ENCODE measurements around the gene KCNG4. TPM values are rescaled to one million over a fixed set of nuclear protein-coding genes. Genes with fewer than 3 reads are reported as not detected.
A peak's percentile ranks its signal among the peaks of the same experiment; 100 is the strongest.

The KCNG4 gene
- total RNA-seq, 1 donor from 2014 or later = not detected

DNA sequence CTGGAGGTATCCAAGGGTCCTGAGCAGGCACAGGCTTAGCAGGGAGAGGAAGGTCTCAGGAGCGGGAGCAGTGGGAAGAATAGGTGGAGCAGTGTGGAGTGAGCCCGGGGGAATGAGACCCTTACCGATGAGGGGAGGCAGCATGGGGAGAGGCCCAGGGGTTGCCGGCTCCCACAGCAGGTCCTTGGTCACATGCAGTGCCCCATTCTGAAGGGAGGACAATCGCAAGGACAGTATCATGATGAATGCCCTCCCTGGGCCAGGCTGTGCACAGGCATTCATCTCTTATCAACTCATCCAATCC, 56.3 kb downstream of the KCNG4 start:
- DNase-seq (ENCODE audit: low read depth in 2 of 2) = no peak

DNA sequence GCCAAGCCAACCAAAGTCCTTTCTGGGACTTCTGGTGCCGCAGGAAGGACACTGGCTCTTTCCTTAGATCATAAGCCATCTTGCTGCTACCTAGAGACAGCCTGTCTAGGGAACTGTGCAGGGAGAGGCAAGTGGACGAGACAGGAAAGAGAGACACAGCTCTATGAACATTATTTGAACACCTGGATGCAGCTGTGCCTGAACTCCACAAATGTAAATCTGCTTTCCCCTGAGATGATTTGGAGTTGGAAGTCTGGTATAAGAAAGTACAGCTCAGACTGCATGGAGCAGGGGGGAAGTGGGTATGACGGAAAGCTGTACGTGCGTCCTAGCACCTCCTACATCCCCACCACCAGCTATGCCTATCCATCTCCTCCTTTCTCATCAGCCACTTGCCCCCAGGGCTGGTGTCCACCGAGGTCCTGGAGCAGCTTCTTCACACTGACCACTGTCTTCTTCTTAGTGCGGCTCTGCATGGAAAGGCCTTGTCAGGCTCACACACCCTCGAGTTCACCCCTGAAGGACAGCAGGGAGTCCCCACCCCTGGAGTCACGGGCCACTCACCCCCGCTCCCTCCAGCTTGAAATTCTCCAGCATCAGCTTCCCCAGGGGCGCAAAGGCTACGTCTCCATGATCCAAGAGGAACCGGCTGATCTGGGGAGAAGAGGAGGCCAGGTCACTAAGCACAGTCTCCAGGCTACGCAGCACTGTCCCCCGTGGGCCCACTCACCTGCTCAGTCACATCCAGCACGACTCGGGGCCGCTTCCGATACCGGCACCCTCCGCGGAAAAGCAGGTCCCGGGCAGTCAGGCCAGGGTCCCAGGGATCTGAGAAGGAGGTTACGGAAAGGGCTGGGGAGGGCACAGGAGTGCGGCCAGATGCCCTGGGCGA, 56.9 kb downstream of the KCNG4 start:
- no peak for DNase-seq (ENCODE audit: low read depth in 2 of 2)

DNA sequence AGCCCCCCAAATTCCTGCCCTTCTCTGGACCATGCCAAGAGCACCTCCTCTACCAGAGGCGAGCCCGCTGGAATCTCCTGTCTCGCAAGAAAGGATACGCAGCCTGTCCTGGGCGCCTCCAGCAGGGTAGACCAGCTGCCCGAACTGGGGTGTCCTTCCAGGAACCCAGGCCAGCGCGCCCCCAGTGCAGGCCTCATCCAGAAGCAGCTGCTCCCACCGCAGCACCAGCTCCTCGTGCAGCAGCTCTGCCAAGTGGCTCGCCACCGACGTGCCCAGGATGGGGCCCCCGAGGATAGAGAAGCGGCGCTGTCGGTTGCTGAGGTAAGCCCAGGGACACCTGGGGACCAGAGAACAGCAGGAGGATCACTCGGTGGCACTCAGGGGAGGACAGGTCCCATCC, 57.7 kb downstream of the KCNG4 start:
- DNase-seq (ENCODE audit: low read depth in 2 of 2) = no peak

DNA sequence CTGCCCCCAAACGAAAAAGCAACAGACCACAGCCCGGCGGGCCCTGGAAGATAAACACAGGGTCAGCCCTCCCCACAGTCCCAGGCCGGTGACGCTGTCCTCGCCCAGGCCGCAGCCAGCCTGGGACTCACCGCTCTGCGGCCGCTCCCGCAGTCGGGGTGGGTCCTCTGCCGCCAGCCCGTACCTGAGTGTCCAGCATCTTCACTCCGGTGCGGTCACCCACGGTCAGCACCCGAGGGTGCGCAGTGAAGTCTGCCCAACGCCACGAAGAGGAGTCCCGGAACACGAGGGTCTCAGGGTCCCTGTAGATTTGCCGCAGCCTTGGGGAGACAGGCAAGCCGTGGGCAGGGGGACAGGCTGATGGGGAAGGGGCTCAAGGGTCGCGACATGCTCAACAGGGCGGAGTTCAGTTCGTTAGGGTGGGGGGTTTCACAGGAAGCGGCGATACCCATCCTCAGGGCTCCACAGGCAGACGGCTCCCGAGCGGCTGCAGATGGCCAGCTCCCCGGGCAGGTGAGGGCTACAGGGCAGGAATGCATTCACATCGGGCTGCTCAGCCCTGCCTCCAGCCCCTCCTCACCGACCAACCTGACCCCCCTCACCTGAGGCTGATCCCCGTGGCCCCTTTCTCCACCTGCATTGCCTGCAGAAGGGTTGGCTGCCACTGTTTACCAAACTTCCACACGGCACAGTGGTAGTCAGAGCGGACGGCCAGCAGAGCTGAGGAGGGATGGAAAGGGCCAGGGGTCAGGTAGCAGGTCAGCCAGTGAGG, 58.5 kb downstream of the KCNG4 start:
- DNase-seq (ENCODE audit: low read depth in 2 of 2) = no peak

DNA sequence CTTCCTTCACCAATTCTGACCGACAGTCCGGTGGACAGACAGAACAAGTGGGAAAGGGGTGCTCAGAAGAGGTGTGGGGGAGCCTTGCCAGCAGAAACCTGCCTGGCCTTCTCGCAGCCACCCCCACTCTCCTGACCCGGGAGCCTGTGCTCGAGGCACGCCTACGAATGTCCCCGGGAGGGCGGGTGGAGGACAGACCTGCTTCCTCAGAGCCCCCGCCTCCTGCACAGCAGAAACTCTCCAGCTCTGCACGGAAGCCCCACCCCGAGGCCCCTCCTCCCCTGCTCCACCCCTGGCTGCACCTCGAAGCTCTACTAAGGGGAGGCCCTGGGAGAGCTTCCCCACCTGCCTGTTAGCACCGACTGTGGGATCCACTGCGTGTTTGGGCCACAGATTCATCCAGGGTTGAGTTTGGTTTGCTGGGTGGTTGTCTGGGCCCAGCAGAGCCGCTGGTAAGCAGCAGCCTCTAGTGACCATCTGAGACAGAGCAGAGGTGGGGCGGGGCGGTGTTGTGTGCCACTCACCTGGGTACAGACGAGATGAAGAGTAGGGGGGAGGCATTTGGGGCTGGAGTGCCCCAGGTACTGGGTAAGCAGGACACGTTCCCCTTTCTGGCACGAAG, 59.2 kb downstream of the KCNG4 start:
- no peak for DNase-seq (ENCODE audit: low read depth in 2 of 2)

DNA sequence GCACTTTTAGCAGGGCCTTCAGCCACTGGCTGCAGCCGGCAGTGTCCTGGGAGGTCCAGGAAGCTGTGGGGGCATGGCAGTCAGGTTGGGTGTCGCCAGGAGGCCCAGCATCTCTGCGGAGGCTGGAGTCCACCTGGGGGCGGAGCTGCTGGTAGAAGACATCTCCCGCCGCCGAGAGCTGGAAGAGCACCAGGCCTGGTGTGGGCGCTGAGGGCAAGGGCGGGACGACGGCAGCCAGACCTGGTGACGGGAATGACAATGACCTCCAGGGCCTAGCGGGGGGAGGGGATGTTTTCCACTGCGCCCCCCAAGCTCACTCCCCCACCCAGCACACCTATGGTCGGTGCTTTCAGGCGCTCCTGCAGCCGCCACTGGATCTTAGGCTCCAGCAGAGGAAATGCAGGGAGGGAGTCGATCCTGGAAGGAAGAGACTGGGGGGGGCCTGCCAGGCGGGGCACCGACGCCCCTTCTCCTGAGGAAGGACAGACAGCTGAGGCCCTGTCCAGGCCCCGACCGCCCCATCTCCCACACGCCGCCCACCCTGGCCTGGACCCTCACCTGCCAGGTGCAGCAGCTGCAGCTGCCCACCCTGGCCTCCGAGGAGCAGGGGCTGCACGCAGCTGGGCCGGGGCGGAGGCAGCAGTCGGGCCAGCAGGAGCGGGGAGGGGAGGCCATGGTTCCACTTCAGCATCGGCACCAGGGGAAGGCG, 60.0 kb downstream of the KCNG4 start:
- no peak for DNase-seq (ENCODE audit: low read depth in 2 of 2)

DNA sequence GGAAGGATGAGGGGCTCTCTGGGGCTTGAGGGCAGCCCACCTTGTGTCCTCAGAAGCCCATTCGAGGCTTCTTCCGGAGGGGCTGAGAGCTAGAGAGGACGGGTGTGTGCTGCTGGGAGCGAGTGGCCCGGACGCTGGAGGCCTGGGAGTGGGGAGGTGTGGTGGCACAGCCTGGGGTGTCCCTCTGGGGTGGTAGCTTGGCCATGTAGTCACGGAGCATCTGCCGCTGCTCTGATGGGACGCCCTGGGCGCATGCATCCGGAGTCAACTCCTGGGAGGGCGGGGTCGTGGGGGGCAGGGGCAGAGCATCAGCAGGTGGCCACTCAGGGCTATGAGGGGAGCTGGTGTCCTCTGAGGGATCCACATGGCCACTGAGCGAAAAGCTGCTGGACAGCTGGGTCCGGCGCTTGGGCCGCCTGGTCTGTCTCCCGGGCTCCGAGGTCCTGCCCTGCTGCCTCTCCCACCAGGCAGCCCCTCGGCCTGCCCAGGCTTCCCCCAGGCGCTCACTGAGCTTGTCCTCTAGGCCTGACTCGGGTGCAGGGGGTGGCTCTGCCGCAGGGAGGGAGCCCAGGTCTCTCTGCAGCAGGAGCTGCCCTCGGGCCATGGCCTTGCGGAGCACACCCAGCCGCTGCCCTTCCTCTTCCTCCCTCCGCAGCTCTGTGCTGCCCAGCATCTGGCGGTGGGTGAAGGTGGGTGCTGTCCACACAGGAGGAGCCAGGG, 60.8 kb downstream of the KCNG4 start:
- no peak for DNase-seq (ENCODE audit: low read depth in 2 of 2)

DNA sequence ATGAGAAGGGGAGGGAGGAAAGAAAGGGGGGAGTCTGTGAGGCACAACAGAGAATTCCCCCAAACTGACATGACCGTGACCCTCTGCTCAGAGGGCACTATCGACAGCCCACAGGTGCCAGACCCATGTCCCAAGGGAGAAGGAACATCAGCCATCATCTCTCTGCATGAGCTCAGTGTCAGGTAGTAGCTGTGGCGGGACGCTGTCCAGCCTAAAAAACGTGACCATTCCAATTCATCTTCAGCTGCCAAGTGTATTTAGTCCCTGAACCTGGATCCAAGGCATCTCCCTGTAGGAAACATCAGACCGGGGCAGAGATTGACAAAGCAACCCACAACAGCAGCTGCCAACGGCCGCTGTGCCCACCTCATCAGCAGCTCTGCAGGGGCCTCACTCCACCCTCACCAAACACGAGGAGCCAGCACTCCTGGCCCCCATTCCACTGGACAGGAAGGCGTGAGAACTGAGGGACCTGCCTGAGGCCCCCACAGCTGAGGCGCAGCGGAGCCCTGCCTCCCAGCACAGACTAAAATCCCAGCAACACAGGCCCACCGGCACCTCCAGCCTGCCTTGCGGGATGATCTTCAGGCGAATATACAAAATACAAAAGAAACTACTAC, 61.6 kb downstream of the KCNG4 start:
- no peak for DNase-seq (ENCODE audit: low read depth in 2 of 2)

DNA sequence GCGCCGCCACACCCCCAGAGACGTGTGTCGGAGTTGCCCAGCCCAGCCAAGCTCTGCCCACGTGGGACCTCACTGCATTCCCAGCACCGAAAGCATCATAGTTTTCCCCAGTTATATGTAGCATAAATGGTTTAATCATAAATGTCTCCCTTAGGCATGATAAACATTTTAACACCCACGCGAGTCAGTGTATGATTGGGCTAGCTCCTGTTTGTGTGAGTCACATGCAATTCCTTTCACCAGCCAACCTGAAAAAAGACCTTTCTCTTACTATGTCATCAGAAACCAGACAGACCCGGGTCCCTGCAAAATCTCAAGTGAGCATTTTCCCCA, 62.1 kb downstream of the KCNG4 start:
- DNase-seq (ENCODE audit: low read depth in 2 of 2) = peak in 1 of 2 donors; percentile 27

DNA sequence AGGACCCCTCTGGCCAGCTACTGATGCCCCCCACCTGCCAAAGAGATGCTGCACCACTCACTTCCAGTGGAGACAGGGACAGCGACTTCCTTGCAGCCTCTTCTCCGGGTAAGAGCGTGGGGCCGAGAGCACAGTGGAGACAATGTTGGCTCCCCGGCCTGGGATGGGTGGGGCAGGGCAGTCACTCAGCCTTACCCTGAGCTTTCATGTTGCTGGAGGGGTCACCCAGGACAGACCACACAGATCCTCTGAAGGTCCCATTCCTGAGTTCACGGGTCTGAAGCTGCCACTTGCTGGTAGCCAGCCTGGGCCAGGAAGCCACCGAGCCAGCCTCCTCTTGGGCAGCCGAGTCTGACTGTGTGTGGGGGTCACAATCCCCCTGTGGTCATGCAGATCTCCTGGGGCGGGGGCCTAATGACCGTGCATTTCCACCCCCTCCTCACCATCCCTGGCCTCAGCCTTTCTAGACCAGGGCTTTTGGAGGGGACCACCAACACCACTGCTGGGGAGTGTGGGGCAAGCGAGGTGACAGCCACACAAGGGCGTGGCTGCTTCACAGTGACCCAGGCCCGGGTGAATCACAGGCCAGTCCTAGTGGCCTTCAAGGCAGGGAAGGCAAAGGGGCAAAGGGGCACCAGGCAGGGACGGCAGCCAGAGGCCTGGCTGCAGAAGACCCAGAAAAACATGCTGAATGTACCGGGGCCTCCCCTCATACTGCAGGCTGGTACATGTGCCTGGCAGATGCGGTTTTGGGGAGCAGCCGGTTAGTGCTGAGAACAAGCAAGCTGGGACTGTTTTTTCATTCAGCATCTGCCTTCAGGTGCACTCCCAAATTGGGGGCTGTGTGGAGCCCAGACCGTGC, 63.4 kb downstream of the KCNG4 start:
- no peak for DNase-seq (ENCODE audit: low read depth in 2 of 2)

DNA sequence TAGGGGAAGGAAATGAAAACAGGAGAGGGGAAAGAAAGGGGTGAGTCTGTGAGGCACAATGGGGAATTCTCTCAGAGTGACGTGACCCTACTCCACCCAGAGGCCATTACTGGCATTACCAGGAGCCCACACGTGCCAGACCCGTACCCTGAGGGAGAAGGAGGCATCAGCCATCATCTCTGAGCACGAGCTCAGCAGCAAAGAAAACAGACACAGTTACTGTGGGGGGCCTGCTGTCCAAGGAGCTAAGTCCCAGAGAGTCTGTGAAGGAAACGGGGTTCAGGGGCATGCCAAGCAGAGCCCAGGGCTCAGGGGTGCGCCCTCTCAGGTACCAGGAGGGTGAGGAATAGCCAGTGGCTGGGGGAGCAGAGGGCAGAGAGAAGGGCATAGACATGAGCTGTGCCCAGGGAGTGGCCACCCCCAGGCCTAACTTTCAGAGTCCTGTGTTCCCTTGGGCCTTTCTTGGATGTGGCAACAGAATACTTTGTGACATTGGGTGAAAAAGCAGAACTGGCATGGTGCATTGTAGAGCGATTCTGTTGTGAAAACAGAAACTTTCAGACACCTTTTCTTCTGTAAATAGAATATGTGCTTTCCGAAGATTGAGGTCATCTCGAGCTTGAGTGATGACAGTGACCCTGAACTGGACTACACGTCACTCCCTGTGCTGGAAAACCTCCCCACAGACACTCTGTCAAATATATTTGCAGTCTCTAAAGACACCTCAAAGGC, 64.3 kb downstream of the KCNG4 start:
- peak in 1 of 2 donors; percentile 26 for DNase-seq (ENCODE audit: low read depth in 2 of 2)

DNA sequence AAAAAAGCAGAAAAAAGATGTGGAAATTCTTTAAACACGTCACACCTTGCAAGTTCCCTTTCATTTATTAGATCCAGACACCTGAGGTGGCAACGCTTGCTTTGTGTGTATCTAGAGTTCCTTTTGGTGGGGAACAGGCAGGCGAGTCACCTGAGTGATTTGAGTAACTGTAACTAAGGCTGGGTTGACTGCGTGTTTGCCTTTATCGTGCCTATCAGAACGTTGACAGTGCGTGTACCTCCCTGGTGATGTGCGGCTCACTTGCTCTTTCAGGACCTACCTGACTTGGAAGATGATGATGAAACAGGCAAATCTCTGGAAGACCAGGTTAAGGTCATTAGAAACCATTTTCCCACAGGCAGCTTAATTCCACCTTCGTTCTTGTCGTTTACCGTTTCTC, 65.4 kb downstream of the KCNG4 start:
- DNase-seq (ENCODE audit: low read depth in 2 of 2) = no peak

DNA sequence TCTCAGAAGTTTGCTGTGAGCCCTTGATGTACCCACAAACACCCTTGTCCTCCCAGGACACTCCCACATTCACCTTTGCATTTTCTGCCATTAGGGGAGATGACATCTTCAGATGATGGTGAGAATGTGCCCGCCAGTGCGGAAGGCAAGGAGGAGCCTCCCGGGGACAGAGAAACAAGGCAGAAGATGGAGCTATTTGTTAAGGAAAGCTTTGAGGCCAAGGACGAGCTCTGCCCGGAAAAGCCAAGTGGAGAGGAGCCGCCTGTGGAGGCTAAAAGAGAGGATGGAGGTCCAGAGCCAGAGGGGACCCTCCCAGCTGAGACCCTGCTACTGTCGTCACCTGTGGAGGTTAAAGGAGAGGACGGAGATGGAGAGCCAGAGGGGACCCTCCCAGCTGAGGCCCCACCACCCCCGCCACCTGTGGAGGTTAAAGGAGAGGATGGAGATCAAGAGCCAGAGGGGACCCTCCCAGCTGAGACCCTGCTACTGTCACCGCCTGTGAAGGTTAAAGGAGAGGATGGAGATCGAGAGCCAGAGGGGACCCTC, 70.0 kb downstream of the KCNG4 start:
- no peak for DNase-seq (ENCODE audit: low read depth in 2 of 2)

Other genes starting within 250 kb of the KCNG4 start
- not detected in 2 replicates for gene SLC38A8, start 197.2 kb downstream of the KCNG4 start, total RNA-seq
- 78.9 and 102 TPM in 2 replicates for gene MBTPS1, start 123.1 kb downstream of the KCNG4 start, total RNA-seq
- gene HSDL1, start 94.8 kb downstream of the KCNG4 start, total RNA-seq = 24.9 and 40.5 TPM in 2 replicates
- under 0.01 TPM in 1 of 2 replicates, not detected in the other for gene DNAAF1, start 94.7 kb downstream of the KCNG4 start, total RNA-seq
- gene TAF1C, start 53.0 kb downstream of the KCNG4 start, total RNA-seq = 8.6 and 12.5 TPM in 2 replicates
- gene ADAD2, start 48.9 kb downstream of the KCNG4 start, total RNA-seq = not detected in 2 replicates
- gene WFDC1, start 54.9 kb upstream of the KCNG4 start, total RNA-seq = not detected in 2 replicates
- not detected in 2 replicates for gene ATP2C2, start 128.5 kb upstream of the KCNG4 start, total RNA-seq

All from dermis microvascular lymphatic vessel endothelial cell (primary cell).